HEK293 (cell line): Measurements from ENCODE around the gene DHDH.

Experiments
- CTCF ChIA-PET: fragments of 350-600 bp; formaldehyde crosslinking; extraction: SDS; loops from one replicate; lab custom pipeline; 2021; ENCODE audit warnings: antibody characterized with exemption; lab: Yijun Ruan, JAX
- POLR2A ChIA-PET: fragments of 300-600 bp; formaldehyde crosslinking; extraction: SDS; loops from one replicate; lab custom pipeline; 2020; ENCODE audit warnings: antibody characterized with exemption, inconsistent platforms; lab: Yijun Ruan, JAX
- H3K27ac ChIP-seq: fragments of 200-500 bp; sonication (Bioruptor generic); 2 replicates; pipeline ENCODE4 v1.5.1; 2014; ENCODE audit warnings: low read depth, low read length, control low read depth, inconsistent platforms; ENCODE audit errors: extremely low read depth
- H3K36me3 ChIP-seq, 2 experiments: fragments of 200-500 bp in 1 of 2; sonication (Bioruptor generic) in 1 of 2; 1 replicate in 1 of 2; 2 replicates in 1 of 2; pipeline ENCODE4 v1.5.1; 2014 to 2017; ENCODE audit warnings: inconsistent platforms in 2 of 2, low read length in 2 of 2; ENCODE audit not compliant: control insufficient read depth in 2 of 2, insufficient read depth in 1 of 2
- H3K4me1 ChIP-seq: fragments of 200-500 bp; sonication (Bioruptor generic); 2 replicates; pipeline ENCODE4 v1.5.1; 2014; ENCODE audit warnings: mild to moderate bottlenecking, low read length, inconsistent platforms; ENCODE audit not compliant: control insufficient read depth, insufficient read depth
- H3K4me3 ChIP-seq: 2 replicates; pipeline ENCODE4 v1.5.1; 2011; ENCODE audit warnings: low read depth, mild to moderate bottlenecking, control low read depth, low read length, moderate library complexity
- H3K9me3 ChIP-seq: fragments of 200-500 bp; sonication (Bioruptor generic); 2 replicates; pipeline ENCODE4 v1.5.1; 2014; ENCODE audit warnings: low read depth, low read length, inconsistent platforms; ENCODE audit not compliant: control insufficient read depth, insufficient read depth
- EGR2 ChIP-seq: fragments of 450-650 bp; formaldehyde crosslinking; IDR thresholded peaks from 2 replicates; pipeline ENCODE4 v1.5.1; 2016; ENCODE audit warnings: low read depth, missing biosample characterization, missing genetic modification characterization
- GLIS2 ChIP-seq: fragments of 450-650 bp; formaldehyde crosslinking; IDR thresholded peaks from 2 replicates; pipeline ENCODE4 v1.5.1; 2016; ENCODE audit warnings: missing biosample characterization, missing genetic modification characterization
- SP3 ChIP-seq: fragments of 450-650 bp; formaldehyde crosslinking; IDR thresholded peaks from 2 replicates; pipeline ENCODE4 v1.5.1; 2016; ENCODE audit warnings: missing biosample characterization, missing genetic modification characterization
- ZBTB48 ChIP-seq: fragments of 450-650 bp; formaldehyde crosslinking; IDR thresholded peaks from 2 replicates; pipeline ENCODE4 v1.5.1; 2016; ENCODE audit warnings: missing biosample characterization, missing genetic modification characterization
- ZNF138 ChIP-seq: fragments of 450-650 bp; formaldehyde crosslinking; IDR thresholded peaks from 2 replicates; pipeline ENCODE4 v1.5.1; 2016; ENCODE audit warnings: missing biosample characterization, missing genetic modification characterization, borderline replicate concordance
- ZNF48 ChIP-seq: fragments of 450-650 bp; formaldehyde crosslinking; IDR thresholded peaks from 2 replicates; pipeline ENCODE4 v1.5.1; 2016; ENCODE audit warnings: missing biosample characterization, missing genetic modification characterization
- ZNF600 ChIP-seq: fragments of 450-650 bp; formaldehyde crosslinking; IDR thresholded peaks from 2 replicates; pipeline ENCODE4 v1.5.1; 2016; ENCODE audit warnings: missing biosample characterization, missing genetic modification characterization
- ZNF624 ChIP-seq: fragments of 450-650 bp; formaldehyde crosslinking; IDR thresholded peaks from 2 replicates; pipeline ENCODE4 v1.5.1; 2017; ENCODE audit warnings: missing biosample characterization, missing genetic modification characterization
- TF ChIP-seq, protein P1 (sequence below): fragments of 450-650 bp; formaldehyde crosslinking; IDR thresholded peaks from 2 replicates; pipeline ENCODE4 v1.5.1; 2016; ENCODE audit warnings: missing biosample characterization, missing genetic modification characterization
- TF ChIP-seq, protein P2 (sequence below): fragments of 450-650 bp; formaldehyde crosslinking; IDR thresholded peaks from 2 replicates; pipeline ENCODE4 v1.5.1; 2016; ENCODE audit warnings: missing biosample characterization, missing genetic modification characterization
- TF ChIP-seq, protein P3 (sequence below): fragments of 450-650 bp; formaldehyde crosslinking; IDR thresholded peaks from 2 replicates; pipeline ENCODE4 v1.5.1; 2017; ENCODE audit warnings: missing biosample characterization, missing genetic modification characterization
- TF ChIP-seq, protein P4 (sequence below): IDR thresholded peaks from 2 replicates; pipeline ENCODE4 v1.6.1; 2011; ENCODE audit warnings: mild to moderate bottlenecking, low read depth, low read length, borderline replicate concordance
- TF ChIP-seq, protein P5 (sequence below): fragments of 450-650 bp; formaldehyde crosslinking; IDR thresholded peaks from 2 replicates; pipeline ENCODE4 v1.5.1; 2016; ENCODE audit warnings: missing biosample characterization, missing genetic modification characterization

DHDH gene

DNA sequence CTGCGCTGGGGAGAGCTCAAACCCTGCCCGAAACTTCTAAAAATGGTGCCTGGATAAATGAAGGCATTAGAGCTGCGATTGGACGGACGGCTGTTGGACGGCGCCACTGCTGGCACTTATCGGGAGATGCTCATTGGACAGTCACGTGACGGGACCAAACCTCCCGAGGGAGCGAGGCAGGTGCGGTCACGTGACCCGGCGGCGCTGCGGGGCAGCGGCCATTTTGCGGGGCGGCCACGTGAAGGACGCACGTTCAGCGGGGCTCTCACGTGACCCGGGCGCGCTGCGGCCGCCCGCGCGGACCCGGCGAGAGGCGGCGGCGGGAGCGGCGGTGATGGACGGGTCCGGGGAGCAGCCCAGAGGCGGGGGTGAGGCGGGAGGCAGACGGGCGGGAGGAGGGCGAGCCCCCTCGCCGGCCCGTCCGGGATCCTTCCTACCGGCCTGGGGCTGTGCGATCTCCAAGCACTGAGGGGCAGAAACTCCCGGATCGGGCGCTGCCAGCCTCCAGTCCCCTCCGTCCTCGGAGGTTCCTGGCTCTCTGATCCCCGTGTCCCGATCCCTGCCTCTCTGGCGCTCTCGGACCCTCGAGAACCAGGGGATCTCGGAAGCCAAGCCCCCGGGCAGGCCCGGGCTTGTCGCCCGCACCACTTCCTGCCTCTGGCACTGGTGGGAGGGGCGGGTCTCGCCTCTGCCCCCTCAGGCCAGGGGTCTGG is 21.3 kb downstream of the DHDH start, which contains the start of gene BAX (continued):
- TF ChIP-seq, protein P1, sequence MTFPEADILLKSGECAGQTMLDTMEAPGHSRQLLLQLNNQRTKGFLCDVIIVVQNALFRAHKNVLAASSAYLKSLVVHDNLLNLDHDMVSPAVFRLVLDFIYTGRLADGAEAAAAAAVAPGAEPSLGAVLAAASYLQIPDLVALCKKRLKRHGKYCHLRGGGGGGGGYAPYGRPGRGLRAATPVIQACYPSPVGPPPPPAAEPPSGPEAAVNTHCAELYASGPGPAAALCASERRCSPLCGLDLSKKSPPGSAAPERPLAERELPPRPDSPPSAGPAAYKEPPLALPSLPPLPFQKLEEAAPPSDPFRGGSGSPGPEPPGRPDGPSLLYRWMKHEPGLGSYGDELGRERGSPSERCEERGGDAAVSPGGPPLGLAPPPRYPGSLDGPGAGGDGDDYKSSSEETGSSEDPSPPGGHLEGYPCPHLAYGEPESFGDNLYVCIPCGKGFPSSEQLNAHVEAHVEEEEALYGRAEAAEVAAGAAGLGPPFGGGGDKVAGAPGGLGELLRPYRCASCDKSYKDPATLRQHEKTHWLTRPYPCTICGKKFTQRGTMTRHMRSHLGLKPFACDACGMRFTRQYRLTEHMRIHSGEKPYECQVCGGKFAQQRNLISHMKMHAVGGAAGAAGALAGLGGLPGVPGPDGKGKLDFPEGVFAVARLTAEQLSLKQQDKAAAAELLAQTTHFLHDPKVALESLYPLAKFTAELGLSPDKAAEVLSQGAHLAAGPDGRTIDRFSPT (tag by site-specific recombination): peak; percentile 94
- TF ChIP-seq ZNF138 (tag by site-specific recombination) (0 out of 2 replicates have a peak, but pooled peaks have one; percentile 19), EGR2 (tag by site-specific recombination) (peak; percentile 20; the same call in 1 of the 2 replicates), SP3 (tag by site-specific recombination) (peak; percentile 64), ZNF600 (no peak), ZNF624 (tag by site-specific recombination) (no peak)
- TF ChIP-seq, protein P2, sequence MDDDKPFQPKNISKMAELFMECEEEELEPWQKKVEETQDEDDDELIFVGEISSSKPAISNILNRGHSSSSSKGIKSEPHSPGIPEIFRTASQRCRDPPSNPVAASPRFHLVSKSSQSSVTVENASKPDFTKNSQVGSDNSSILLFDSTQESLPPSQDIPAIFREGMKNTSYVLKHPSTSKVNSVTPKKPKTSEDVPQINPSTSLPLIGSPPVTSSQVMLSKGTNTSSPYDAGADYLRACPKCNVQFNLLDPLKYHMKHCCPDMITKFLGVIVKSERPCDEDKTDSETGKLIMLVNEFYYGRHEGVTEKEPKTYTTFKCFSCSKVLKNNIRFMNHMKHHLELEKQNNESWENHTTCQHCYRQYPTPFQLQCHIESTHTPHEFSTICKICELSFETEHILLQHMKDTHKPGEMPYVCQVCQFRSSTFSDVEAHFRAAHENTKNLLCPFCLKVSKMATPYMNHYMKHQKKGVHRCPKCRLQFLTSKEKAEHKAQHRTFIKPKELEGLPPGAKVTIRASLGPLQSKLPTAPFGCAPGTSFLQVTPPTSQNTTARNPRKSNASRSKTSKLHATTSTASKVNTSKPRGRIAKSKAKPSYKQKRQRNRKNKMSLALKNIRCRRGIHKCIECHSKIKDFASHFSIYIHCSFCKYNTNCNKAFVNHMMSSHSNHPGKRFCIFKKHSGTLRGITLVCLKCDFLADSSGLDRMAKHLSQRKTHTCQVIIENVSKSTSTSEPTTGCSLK (tag by site-specific recombination): no peak
- TF ChIP-seq, protein P3, sequence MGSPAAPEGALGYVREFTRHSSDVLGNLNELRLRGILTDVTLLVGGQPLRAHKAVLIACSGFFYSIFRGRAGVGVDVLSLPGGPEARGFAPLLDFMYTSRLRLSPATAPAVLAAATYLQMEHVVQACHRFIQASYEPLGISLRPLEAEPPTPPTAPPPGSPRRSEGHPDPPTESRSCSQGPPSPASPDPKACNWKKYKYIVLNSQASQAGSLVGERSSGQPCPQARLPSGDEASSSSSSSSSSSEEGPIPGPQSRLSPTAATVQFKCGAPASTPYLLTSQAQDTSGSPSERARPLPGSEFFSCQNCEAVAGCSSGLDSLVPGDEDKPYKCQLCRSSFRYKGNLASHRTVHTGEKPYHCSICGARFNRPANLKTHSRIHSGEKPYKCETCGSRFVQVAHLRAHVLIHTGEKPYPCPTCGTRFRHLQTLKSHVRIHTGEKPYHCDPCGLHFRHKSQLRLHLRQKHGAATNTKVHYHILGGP (tag by site-specific recombination): no peak

DNA sequence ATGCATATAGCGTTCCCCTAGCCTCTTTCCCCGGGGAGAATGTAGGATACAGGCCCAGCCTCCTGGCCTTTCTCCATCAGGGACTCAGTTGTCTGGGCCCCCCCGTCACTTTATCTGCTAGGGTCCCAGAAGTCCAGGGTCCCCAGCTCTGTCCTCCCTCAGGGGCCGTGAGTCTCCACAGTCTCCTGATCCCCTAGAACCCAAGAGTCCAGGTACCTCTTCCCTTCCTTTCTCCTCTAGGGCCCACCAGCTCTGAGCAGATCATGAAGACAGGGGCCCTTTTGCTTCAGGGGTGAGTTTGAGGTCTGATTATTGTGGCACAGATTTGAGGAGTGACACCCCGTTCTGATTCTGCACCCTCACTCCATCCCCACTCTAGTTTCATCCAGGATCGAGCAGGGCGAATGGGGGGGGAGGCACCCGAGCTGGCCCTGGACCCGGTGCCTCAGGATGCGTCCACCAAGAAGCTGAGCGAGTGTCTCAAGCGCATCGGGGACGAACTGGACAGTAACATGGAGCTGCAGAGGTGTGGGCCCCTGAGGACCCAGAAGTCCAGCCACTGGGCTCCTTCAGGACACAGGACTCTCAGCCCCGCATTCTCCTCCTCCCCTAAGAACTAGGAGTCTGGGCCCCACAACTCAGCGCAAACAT is 21.9 kb downstream of the DHDH start:
- H3K4me1 ChIP-seq: peaks cover 5% of the 10 kb centered on the region
- ChIA-PET POLR2A (interaction anchor here (0.6 to 2.4 kb wide), 7 partner anchors 9 to 162 kb away, joined by 3 to 13 read pairs (median 7); partner anchors contain the start of genes DHDH, FTL, NUCB1 and PPP1R15A), CTCF (interaction anchor here (1.1 kb wide), 1 partner anchor 117 kb away, joined by 6 read pairs; no protein-coding TSS in a partner anchor)

More for the DNA sequence above, 21.9 kb downstream of the DHDH start:
- H3K27ac ChIP-seq: peak overlapping the region; percentile 93
- no peaks in the 10 kb centered on the region for H3K9me3 ChIP-seq
- H3K4me3 ChIP-seq: peak overlapping the region; percentile 93
- TF ChIP-seq, protein P4, sequence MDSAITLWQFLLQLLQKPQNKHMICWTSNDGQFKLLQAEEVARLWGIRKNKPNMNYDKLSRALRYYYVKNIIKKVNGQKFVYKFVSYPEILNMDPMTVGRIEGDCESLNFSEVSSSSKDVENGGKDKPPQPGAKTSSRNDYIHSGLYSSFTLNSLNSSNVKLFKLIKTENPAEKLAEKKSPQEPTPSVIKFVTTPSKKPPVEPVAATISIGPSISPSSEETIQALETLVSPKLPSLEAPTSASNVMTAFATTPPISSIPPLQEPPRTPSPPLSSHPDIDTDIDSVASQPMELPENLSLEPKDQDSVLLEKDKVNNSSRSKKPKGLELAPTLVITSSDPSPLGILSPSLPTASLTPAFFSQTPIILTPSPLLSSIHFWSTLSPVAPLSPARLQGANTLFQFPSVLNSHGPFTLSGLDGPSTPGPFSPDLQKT: no peak
- TF ChIP-seq, protein P5, sequence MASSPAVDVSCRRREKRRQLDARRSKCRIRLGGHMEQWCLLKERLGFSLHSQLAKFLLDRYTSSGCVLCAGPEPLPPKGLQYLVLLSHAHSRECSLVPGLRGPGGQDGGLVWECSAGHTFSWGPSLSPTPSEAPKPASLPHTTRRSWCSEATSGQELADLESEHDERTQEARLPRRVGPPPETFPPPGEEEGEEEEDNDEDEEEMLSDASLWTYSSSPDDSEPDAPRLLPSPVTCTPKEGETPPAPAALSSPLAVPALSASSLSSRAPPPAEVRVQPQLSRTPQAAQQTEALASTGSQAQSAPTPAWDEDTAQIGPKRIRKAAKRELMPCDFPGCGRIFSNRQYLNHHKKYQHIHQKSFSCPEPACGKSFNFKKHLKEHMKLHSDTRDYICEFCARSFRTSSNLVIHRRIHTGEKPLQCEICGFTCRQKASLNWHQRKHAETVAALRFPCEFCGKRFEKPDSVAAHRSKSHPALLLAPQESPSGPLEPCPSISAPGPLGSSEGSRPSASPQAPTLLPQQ (tag by site-specific recombination): 0 out of 2 replicates have a peak, but pooled peaks have one; percentile 20
- TF ChIP-seq ZNF48 (tag by site-specific recombination) (no peak), ZBTB48 (tag by site-specific recombination) (peak; percentile 18; the same call in 1 of the 2 replicates), GLIS2 (tag by site-specific recombination) (0 out of 2 replicates have a peak, but pooled peaks have one; percentile 8)
- TF ChIP-seq, all 188 proteins: peak for 3
- H3K36me3 ChIP-seq: peaks cover 22 to 30% of the 10 kb centered on the region in 2 experiments; a peak in 2 of 3 replicates
